Nucleus accumbens (tissue), 56 donors: Measurements from ENCODE around the gene OSBP2.

Experiments
- DNase-seq, 56 donors: peaks; one replicate each; lab custom pipeline; 2025; lab: John Stamatoyannopoulos, UW

The OSBP2 gene

DNA sequence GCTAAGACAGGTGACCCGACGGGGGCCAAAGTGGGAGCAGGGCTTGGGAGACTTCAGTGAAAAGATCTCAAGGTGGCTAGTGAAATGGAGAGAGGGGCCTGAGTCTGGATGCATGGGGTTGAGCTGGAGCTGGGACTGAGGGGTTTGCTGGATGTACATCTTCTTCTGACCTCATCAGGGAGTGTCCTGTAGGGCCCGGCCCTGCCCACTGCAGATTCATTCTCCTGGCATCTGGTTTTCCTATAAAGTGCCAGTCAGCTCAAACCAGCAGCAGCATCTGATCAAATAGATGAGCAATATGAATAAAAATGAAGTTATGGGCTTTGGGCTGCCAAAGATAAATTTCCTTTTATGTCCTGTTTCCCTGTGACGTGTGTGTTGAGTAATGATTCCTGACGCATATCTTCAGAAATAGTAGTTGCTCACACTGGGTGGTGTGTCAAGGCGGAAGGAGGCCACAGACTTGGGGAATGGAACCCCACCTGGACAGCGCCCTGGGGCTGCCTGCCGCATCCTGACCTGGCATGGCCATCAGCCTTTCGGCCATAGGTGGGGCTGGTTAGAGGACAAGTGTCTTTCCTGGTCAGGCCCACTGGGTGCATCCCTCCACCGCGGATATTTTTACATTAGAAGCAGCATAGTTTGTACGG, 135.4 kb downstream of the OSBP2 start:
- peak in 4 of 56 donors; percentile 11 to 39 (median 36) for DNase-seq

DNA sequence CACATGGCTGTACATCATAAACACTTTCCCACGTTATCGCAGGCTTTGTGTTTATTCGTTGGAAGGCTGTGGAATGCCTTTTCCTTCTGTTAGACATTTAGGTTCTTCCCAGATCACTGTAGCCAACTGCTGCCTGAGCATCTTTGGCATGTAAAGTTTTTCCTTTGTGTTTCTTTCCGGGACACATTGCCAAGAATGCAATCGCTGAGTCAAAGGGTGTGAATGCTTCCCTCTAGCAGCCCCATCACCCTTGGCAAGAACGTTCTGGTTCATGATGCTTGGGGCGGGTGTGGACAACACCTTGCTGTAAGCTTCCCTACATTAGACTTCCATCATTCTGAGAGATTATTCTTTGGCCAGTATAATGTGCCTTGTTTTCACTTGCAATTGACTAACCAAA, 136.2 kb downstream of the OSBP2 start:
- peak in 1 of 56 donors; percentile 17 for DNase-seq

DNA sequence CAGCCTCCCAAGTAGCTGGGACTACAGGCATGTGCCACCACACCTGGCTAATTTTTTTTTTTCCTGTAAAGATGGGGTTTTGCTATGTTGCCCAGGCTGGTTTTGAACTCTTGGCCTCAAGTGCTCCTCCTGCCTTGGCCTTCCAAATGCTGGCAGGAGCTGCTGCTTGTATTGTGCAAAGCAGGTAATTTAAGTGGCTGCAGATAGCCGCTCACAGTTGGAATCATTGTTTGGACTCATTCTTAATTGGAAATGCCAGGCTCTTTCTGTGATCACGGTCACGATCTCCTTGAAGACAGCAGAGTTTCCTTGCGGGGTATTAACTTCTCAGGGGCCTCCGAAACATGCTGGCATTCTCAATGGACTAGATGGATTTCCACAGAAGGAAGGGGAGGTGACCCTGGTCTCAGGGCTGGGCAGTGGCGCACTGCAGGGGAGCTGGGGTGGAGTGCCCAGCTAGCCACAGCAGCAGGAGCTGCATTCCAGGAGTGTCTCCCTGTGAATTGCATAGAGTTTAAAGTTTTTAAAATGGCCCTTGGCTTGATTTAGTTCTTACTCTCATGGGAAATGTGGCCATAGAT, 137.8 kb downstream of the OSBP2 start:
- DNase-seq = no peak

DNA sequence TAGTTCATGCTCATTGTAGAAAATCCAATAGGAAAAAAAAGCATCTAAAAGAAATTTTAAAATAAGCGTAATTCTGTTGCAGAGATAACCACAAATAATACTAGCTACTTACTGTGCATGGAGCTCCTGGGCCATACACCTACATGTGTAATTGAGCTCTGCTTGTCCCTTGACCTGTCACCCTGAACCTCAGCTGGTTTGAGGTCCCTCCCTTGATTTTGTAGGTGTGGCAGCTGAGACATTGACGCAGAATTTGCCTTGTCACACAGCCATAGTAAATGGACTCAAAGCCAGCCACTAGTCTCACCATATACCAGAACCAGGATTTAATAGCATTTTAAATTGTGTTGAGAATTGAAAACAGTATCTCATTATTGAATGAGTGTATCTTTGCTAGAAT, 138.6 kb downstream of the OSBP2 start:
- DNase-seq = no peak

DNA sequence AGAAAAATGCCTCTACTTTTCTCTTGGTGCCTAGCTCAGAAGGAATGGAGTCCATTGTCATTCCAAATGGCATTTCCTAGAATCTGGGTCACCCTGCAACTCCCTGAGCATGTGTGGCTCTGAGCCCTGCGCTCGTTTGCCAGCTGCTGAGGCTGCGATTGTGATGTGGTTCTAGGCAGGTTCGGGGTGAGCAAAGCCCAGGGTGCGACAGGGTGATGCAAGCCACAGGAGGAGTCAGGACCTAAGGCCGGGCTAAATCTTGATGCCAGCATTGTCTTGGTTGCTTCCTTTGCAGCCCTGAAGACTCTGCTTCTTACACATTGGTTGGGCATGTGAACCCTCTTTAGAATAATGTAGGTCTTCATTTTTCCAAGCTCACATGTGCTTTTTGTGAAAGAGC, 142.9 kb downstream of the OSBP2 start:
- peak in 36 of 56 donors; percentile 12 to 73 (median 28) for DNase-seq

DNA sequence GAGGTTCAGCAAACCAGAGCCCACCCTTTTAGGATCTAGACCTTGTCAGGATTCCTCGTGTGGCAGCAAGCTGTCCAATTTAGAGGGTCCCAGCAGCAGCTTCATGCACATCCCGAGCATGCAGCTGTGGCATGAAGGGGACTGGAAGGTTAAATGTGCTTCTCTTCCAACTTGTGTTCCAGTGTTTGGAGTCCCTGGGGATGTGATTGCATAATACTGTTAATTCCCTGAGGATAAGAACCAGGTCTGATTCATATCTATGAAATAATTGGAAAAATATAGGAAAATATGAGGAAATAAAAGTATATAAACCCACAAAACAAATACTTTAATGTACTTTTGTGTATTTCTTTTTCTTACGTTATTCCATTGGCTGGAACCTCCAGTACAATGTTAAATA, 143.4 kb downstream of the OSBP2 start:
- no peak for DNase-seq

DNA sequence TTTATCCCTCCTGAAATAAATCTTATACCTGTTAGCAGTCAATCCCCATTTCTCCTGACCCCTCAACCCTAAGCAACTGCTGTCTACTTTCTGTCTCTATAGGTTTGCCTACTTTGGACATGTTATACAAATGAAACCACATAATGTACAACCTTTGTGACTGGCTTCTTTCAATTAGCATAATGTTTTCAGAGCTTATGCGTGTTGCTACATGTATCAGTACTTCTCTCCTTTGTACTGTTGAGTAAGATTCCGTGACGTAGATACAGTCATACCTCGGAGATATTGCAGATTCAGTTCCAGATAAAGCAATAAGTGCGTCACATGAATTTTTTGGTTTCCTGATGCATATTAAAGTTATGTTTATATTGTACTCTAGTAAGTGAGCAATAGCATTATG, 146.6 kb downstream of the OSBP2 start:
- no peak for DNase-seq

DNA sequence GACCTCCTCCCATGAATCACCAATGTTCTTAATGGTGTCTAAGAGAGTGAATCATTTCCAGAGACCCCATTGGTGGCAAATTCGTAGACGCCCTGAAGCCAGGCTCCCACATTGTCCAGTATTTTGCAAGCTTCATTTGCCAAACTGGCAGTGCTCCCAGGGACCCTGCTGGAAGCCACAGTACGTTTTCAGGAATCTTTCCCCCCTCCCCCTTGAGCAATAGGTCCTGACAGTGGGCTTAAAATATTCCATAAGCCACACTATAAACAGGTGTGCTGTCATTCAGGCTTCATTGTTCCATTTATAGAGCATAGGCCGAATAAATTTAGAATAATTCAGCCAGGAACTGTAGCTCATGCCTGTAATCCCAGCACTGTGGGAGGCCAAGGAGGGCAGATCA, 148.6 kb downstream of the OSBP2 start:
- no peak for DNase-seq

DNA sequence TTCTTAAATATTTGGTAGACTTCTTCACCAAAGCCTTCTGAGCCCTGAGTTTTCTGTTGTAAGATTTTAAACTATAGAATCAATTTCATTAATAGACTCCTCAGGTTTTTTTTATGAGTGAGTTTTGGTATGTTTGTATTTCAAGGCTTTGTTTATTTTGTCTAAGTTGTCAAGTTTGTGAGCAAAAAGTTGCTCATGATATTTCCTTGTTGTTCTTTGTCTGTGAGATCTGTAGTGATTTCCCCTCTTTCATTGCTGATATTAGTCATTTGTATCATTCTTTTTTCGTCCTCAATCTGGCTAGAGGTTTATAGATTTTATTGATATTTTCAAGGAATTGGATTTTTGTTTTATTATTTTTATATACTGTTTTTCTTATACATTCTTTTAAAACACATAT, 152.9 kb downstream of the OSBP2 start:
- no peak for DNase-seq

DNA sequence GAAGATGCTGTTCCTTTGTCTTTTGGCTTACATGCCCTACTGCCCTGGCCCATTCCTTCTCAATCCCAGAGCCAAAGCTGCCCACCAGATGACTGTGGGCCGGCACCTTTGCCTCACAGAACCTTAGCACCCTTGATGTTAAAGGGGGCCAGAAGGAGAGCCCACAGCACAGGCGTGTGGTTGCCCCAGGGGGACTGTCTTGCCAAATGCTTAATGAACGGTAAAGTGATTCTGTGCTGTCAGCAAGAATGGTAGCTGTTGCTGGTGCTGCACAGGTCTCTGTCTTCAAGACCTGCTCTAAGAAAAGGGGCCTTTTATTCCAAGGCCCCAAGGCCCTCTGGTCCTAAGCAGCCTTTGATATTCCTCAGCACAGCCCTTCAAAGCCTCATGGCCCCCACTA, 160.6 kb downstream of the OSBP2 start:
- no peak for DNase-seq

DNA sequence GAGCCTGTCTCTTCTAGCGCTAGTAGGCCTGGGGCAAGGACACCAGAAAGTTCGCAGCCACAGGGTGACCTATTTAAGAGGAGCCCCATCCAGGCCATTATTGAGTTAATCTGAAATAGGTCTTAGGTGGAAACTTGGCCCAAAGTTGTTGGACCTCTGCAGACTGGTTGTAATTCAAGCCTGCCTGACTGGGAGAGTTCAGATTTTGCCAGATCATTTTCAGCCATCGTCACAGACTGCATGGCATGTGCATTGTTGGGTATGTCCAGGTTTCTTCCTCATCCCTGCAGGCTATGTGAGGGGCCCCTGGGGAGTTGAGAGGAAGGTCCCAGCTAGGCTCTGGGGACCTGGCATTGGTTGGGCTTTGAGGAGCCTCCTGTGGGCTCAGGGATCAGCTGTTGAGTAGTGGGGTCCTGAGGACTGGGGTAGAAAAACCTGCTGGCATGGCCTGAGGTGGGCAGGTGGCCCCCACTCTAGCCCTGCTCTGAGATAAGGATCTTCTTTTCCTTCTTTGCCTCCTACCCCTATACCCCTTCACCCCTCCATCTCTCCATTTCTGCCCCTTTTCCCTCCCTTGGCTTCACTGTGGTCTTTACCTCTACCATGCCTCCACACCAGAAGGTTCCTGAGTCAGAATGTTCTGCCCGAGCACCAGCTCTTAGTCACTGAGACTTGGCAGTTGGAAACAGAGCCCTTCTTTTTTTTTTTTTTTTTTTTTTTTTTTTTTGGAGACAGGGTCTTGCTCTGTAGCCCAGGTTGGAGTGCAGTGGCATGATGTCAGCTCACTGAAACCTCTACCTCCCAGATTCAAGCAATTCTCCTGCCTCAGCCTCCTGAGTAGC, 161.2 kb downstream of the OSBP2 start:
- DNase-seq = no peak

DNA sequence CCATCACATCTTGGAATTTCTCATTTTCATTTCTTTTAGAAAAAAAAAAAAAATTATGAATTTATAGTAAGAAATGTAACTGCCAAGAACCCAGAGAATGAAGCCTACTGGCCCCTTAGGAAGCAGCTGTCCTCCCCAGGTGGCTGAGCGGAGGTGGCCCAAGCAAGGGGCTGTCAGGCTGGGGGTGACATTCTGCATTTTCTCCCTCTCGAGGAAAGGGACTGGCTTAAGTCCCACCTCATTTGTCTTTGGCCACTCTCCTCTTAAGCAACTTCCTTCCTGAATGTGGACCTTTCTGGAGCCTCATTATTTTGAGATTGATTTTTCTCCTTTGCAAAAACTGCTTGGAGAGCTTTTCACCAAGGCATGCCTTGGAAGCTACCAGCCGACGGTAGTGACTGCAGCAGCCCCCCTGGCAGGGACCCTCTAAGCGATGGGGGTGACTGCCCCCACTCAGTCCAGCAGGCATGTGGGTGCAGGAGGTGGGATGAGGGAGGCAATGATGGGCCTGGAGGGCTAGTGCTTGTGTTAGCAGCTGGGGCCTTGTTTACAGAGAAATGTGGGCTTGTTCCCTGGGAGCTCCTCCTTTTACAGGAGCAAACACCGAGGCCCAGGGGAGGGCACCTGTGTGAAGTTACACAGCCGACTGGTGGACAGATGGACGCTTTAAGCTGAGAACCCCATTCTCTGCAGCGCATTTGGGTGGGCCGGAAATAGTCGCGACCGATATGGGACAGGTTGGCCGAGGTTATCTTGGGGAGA, 162.2 kb downstream of the OSBP2 start:
- DNase-seq = no peak

DNA sequence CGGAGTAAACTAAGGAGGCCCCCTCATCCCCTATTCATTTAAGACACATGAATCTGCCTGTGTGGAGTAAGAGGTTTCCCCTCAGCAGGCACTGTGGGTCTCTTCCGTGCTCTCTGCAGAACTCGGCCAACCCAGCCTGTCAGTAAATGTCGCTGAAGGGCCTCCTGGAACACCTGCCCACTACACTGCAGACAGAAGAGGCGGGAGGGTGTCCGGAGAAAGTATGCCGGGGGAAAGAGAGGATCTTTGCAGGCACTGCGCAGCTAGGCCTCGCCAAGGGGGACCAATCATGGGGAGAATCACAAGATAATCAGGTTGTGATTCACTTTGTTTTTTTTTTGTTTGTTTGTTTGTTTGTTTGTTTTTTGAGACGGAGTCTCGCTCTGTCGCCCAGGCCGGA, 163.1 kb downstream of the OSBP2 start:
- DNase-seq = no peak

DNA sequence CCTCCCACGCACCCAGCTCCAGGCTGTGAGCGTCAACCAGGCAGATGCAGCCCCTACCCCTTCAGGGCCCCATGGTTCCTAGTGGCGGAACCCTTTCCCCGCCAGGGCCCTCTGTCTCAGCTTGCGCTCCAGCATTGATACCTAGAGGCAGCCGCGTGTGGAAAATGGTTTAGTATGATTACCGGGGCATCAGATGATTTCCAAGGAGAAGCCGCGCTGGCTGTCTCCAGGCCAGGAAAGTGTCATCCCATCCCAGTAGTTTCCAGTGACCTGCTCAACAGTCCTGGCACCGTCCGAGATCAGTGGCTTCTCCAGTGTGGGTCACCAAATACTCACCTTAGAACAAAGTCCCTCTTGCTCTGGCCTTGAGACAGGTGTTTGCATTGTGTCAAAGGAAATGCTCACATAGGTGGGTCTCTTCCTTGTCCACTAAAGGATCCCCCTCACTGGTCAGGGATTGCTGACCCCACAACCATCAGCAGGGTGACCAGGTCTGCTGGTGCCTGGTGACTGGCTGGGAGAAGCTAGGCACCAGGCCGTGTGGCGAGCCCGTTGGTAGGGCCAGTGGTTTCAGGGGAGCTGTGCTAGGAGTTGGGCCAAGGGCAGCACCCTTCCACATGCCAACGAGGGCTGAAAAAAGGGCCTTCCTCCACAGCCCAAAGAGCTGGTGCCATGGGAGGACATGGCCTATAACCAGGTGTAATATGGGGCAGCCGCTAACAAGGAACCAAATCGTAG, 164.5 kb downstream of the OSBP2 start:
- DNase-seq = no peak

DNA sequence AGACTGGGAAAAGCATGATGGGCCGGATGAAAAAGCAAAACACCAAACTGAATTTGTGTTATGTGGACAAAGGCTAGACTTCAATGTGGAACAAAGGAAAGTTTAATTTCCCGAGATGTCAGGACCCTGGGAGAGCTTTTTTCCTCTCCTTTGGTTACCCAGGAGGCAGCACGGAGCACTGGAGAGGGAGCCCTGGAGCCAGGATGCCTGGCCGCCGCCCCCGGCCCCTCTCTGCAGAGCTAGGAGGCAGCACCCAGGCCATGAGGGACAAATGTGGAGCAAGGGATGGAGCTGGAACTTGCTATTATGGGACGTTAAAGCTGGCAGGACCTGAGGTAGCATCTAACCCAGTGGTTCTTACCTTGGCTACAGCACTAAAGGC, 165.0 kb downstream of the OSBP2 start:
- DNase-seq = no peak

DNA sequence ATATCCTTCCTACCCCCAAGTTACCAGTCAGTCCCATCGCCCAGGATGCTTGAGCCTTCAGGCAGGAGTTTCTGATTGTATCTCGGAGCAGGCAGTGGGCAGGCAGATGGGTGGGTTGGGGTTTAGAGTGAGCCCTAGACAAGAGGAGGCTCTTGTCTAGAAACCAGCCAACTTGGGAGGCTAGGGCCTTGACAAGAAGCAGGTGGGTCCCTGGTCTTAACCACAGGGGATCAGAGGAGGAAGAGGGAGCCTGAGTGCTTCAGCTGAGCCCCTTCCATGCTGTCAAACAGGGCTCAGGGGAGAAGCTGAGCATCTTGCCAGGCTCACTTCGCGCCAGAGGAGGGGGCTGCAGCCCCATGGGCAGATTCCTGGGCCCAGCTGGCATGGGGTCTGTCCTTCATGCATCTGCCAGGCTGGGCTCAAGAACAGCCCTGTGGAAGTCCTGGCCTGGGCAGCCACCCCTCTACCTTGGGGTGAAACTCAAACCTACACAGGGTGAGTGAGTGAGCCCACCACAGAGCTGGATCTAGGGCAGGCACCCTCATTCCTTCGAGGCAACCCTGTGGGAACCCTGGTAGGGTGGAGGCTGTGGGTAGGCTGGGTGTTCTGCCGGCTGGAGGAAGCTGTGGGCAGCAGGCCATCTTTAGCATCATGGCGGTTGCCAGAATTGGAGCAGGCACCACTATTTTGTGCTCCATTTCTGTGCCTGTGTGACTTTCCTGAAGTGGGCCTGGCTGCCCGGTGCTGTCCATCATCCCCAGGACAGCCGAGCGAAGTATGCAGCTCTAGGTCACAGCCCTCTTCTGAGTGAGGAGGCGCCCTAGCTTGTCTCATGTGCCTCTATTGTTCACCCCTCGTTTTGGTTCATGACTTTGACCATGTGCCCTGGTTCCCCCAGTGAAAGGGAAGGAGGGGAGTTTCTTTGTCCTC, 165.8 kb downstream of the OSBP2 start:
- no peak for DNase-seq

DNA sequence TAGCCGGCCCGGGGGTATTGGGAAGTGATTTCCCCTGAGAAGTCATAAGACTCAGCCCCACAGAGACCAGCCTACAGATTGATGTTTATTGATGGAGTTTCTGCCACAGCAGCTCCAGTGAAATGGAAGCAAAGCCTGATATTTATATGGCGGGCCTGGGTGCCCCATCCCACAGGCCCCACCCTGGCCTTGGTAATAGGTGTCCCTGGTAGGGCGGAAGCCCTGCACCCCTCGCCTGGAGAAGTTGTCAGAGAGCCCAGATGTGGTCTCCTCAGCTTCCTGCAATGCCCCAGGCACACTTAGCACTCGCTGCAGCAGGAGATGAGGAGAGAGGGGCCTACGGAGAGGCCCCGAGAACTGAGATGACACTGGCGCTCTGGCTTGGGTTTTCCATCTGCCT, 166.5 kb downstream of the OSBP2 start:
- no peak for DNase-seq

DNA sequence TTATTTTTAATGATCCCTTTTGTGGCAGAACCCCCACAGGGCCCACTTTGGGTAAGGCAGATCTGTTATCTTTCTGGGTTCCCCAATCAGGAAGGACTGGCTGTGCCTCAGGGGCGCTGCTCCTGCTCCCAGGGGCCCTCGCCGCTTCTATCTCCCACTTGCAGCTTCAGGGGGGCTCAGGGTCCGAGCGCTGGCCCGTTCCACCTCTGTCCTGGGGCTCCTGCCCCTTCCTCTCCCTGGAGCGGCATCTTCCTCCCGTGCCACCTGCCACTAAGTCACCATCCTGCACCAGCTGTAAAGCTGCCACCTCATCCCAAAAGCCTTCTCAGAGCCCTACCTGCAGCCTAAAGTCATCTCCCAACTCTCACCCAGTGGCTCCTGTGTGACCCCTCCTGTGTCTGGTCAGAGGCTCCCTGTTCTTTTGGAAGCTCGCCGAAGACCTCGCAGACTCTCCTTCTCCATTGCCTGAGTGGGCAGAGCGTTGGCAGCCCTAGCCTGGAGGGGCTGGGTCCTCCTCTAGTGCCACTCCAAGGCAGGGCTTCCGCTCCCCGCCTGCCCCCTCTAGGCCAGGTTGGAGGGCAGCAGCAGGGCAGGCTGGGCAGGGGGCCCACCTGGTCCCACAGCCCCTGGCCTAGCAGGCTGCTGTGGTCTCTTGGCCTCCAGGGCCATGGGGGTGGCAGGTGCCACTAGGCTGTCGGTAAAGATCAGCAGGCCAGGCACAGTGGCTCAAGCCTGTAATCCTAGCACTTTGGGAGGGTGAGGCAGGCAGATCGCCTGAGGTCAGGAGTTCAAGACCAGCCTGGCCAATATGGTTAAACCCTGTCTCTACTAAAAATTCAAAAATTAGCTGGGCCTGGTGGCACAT, 167.2 kb downstream of the OSBP2 start:
- DNase-seq = no peak
